Left lung (tissue), 10 donors: ENCODE results near the gene EIF4B. TPM values are rescaled to one million over a fixed set of nuclear protein-coding genes. Genes with fewer than 3 reads are reported as not detected.

Experiments used
- ATAC-seq: fragments of 200-7000 bp; cut with Tn5 transposase; one replicate; pipeline ENCODE4 v1.9.1; 2020; ENCODE audit warnings: moderate library complexity
- DNase-seq, 4 donors: peaks; one replicate each; pipeline ENCODE4 v3.0.0-alpha.2; 2013 to 2020
- H3K27ac ChIP-seq, 2 donors: fragments of 200-600 bp; sonication (generic) in 1 of 2; one replicate each; pipeline versions ENCODE4 v1.5.0 to v1.8.0; 2020 to 2021
- H3K27me3 ChIP-seq, 2 donors: fragments of 200-600 bp; sonication (generic) in 1 of 2; one replicate each; pipeline versions ENCODE4 v1.5.0 to v1.8.0; 2020 to 2021
- H3K36me3 ChIP-seq, 2 donors: fragments of 200-600 bp; sonication (generic) in 1 of 2; one replicate each; pipeline versions ENCODE4 v1.5.0 to v1.8.0; 2020 to 2021
- H3K4me1 ChIP-seq, 2 donors: fragments of 200-600 bp; one replicate each; pipeline ENCODE4 v1.8.0; 2021
- H3K4me3 ChIP-seq, 2 donors: fragments of 200-600 bp; sonication (generic) in 1 of 2; one replicate each; pipeline versions ENCODE4 v1.5.0 to v1.8.0; 2020 to 2021; ENCODE audit warnings: mild to moderate bottlenecking in 1 of 2
- H3K9me3 ChIP-seq, 2 donors: fragments of 200-600 bp; sonication (generic) in 1 of 2; one replicate each; pipeline versions ENCODE4 v1.5.0 to v1.8.0; 2020 to 2021
- intact Hi-C, 2 donors: fragments of 100-400 bp; cut with DNase I; formaldehyde crosslinking; loops; one replicate each; pipeline versions ENCODE4 v1.11.2 to v1.14.2; 2022
- polyA plus RNA-seq, 6 donors: library from polyadenylated mRNA; unstranded; fragments of 120-200 nt; gene quantifications; one replicate each; pipeline ENCODE4 v1.2.1, GENCODE V29; 2013; ENCODE audit not compliant: insufficient read length in 6 of 6
- total RNA-seq, 2 donors: library from RNA; stranded (reverse); fragmentation: NEBNext Ultra II Directional; extraction: Animal tissue kit (Norgen Biotek cat#: 25700); gene quantifications; one replicate each; pipeline ENCODE4 v1.2.1, GENCODE V29; 2021
- TF ChIP-seq, protein P1 (sequence below), 2 donors: fragments of 200-600 bp; sonication (generic) in 1 of 2; IDR thresholded peaks; one replicate each; pipeline versions ENCODE4 v1.5.0 to v1.8.0; 2021; ENCODE audit warnings: antibody characterized with exemption in 2 of 2
- donor health status: DM: no; HTN: yes; CAD: no.
- donor health status: DM: no; HTN: no; CAD: no.

The EIF4B gene
- total and polyA plus RNA-seq, 8 donors = 326 to 581 (median 515) TPM

DNA sequence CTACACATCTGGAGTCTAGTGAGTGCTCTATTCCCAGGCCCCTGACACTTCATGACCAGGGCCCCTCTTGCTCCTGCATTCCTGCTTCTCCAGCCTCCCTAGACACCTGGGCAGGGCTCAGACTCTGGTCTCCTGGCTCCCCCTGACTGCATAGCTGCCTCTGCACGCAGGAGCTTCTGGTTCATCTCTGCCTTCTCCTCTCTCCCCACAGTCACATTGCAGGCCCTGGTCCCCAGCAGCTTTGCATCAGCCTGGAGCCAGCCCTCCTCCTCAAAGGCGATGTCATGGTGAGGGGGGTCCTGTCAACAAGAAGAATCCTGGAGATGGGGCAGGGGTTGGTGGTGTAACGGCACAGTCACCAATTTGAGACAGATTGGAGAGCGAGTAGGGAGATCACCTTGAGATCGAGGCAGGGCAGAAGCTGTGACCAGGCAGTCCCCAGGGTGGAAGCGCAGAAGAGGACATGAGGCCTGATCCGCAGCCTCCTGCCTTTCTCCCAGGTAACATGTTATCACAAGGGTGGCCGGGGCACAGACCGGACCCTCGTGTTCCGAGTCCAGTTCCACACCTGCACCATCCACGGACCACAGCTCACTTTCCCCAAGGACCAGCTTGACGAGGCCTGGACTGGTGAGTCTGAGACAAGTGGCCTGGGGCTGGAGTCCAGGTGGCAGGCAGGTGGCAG lies 51.7 kb downstream of the EIF4B start:
- ATAC-seq (no peak), DNase-seq (peak in 1 of 4 donors; percentile 30)
- Histone ChIP-seq H3K9me3 (no peaks in the 10 kb centered on the region), H3K36me3 (peaks cover 5 to 63% of the 10 kb centered on the region in 2 donors), H3K4me1 (peaks cover 26 to 47% of the 10 kb centered on the region in 2 donors), H3K27ac (no peak overlapping the region), H3K4me3 (no peak overlapping the region), H3K27me3 (no peaks in the 10 kb centered on the region)
- intact Hi-C loops = no loop called here
- TF ChIP-seq, protein P1, sequence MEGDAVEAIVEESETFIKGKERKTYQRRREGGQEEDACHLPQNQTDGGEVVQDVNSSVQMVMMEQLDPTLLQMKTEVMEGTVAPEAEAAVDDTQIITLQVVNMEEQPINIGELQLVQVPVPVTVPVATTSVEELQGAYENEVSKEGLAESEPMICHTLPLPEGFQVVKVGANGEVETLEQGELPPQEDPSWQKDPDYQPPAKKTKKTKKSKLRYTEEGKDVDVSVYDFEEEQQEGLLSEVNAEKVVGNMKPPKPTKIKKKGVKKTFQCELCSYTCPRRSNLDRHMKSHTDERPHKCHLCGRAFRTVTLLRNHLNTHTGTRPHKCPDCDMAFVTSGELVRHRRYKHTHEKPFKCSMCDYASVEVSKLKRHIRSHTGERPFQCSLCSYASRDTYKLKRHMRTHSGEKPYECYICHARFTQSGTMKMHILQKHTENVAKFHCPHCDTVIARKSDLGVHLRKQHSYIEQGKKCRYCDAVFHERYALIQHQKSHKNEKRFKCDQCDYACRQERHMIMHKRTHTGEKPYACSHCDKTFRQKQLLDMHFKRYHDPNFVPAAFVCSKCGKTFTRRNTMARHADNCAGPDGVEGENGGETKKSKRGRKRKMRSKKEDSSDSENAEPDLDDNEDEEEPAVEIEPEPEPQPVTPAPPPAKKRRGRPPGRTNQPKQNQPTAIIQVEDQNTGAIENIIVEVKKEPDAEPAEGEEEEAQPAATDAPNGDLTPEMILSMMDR (IDR thresholded peaks at IDR 0.05) = no peak

DNA sequence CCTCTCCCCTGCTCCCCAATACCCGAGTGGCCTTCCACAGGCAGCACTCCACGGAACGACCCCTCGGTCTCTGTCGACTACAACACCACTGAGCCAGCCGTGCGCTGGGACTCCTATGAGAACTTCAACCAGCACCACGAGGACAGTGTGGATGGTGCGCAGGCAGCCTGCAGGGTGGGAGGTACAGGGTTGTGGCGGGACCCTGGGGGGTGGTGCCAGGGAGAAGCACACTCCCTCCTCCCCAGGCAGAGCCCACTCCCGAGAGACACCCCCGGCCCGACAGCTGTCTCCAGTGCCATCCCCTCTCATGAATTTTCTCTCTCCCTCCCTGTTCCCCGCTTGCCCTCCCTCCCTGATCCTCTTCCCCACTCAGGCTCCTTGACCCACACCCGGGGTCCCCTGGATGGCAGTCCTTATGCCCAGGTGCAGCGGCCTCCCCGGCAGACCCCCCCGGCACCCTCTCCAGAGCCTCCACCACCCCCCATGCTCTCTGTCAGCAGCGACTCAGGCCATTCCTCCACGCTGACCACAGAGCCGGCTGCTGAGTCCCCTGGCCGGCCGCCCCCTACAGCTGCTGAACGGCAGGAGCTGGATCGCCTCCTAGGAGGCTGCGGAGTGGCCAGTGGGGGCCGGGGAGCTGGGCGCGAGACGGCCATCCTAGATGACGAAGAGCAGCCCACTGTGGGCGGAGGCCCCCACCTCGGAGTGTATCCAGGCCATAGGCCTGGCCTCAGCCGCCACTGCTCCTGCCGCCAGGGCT lies 52.6 kb downstream of the EIF4B start:
- Histone ChIP-seq H3K4me1 (peaks cover 18 to 38% of the 10 kb centered on the region in 2 donors), H3K36me3 (peaks cover 5 to 72% of the 10 kb centered on the region in 2 donors), H3K9me3 (no peaks in the 10 kb centered on the region), H3K27me3 (no peaks in the 10 kb centered on the region), H3K4me3 (no peak overlapping the region), H3K27ac (no peak overlapping the region)
- peak in 1 of 4 donors; percentile 30 for DNase-seq
- ATAC-seq = no peak
- intact Hi-C loops = no loop called here
- TF ChIP-seq, protein P1 (IDR thresholded peaks at IDR 0.05) = no peak

DNA sequence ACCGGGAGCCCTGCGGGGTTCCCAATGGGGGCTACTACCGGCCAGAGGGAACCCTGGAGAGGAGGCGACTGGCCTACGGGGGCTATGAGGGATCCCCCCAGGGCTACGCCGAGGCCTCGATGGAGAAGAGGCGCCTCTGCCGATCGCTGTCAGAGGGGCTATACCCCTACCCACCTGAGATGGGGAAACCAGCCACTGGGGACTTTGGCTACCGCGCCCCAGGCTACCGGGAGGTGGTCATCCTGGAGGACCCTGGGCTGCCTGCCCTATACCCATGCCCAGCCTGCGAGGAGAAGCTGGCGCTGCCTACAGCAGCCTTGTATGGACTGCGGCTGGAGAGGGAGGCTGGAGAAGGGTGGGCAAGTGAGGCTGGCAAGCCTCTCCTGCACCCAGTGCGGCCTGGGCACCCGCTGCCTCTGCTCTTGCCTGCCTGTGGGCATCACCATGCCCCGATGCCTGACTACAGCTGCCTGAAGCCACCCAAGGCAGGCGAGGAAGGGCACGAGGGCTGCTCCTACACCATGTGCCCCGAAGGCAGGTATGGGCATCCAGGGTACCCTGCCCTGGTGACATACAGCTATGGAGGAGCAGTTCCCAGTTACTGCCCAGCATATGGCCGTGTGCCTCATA lies 53.3 kb downstream of the EIF4B start:
- H3K4me1 ChIP-seq = peaks cover 11 to 32% of the 10 kb centered on the region in 2 donors
- TF ChIP-seq, protein P1 (IDR thresholded peaks at IDR 0.05) = no peak
- H3K9me3 ChIP-seq = no peaks in the 10 kb centered on the region
- intact Hi-C loops = no loop called here
- ATAC-seq = no peak
- no peak overlapping the region for H3K4me3 ChIP-seq
- H3K27me3 ChIP-seq = no peaks in the 10 kb centered on the region
- H3K36me3 ChIP-seq = peaks cover 5 to 79% of the 10 kb centered on the region in 2 donors
- no peak for DNase-seq
- H3K27ac ChIP-seq = no peak overlapping the region

DNA sequence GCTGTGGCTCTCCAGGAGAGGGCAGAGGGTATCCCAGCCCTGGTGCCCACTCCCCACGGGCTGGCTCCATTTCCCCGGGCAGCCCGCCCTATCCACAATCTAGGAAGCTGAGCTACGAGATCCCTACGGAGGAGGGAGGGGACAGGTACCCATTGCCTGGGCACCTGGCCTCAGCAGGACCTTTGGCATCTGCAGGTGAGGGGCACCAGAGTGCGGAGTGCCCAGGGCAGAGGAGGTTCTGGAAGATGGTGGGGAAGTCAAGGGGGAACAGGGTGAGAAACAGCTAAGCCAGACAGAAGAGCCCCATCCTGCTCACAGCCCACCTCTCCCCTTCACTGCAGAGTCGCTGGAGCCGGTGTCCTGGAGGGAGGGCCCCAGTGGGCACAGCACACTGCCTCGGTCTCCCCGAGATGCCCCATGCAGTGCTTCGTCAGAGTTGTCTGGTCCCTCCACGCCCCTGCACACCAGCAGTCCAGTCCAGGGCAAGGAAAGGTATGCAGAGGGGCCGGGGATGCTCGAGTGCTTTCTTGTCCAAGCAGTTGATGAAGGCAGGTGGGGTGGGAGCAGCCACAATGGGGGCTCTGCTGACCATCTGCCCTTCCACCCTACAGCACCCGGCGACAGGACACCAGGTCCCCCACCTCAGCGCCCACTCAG lies 53.9 kb downstream of the EIF4B start:
- no peak overlapping the region for H3K4me3 ChIP-seq
- H3K9me3 ChIP-seq = no peaks in the 10 kb centered on the region
- intact Hi-C loops = no loop called here
- peaks cover 5 to 83% of the 10 kb centered on the region in 2 donors for H3K36me3 ChIP-seq
- H3K4me1 ChIP-seq = peaks cover 8 to 25% of the 10 kb centered on the region in 2 donors
- H3K27me3 ChIP-seq = no peaks in the 10 kb centered on the region
- TF ChIP-seq, protein P1 (IDR thresholded peaks at IDR 0.05) = no peak
- H3K27ac ChIP-seq = peak overlapping the region; percentile 2 to 58
- ATAC-seq (no peak), DNase-seq (no peak)
